Right lobe of liver (tissue), 6 donors: ENCODE measurements around the gene RGS2. TPM values are rescaled to one million over a fixed set of nuclear protein-coding genes. Genes with fewer than 3 reads are reported as not detected.

Experiments used
- ATAC-seq, 4 donors: fragments of 200-7000 bp; cut with Tn5 transposase; one replicate each; pipeline ENCODE4 v1.9.1; 2020; ENCODE audit warnings: mild to moderate bottlenecking in 4 of 4, moderate library complexity in 4 of 4
- DNase-seq, 3 donors: peaks; one replicate each; pipeline ENCODE4 v3.0.0-alpha.2; 2020
- H3K27ac ChIP-seq, 3 donors: fragments of 200-600 bp; one replicate each; pipeline ENCODE4 v1.8.0; 2022
- H3K27me3 ChIP-seq, 2 donors: fragments of 200-600 bp; one replicate each; pipeline ENCODE4 v1.8.0; 2022
- H3K36me3 ChIP-seq, 4 donors: fragments of 200-600 bp; sonication (generic) in 1 of 4; one replicate each; pipeline versions ENCODE4 v1.5.1 to v1.8.0; 2017 to 2022; ENCODE audit warnings: control low read depth in 1 of 4
- H3K4me1 ChIP-seq, 4 donors: fragments of 200-600 bp; sonication (generic) in 1 of 4; one replicate each; pipeline versions ENCODE4 v1.5.1 to v1.8.0; 2017 to 2022; ENCODE audit warnings: control low read depth in 1 of 4
- H3K4me3 ChIP-seq, 3 donors: fragments of 200-600 bp; one replicate each; pipeline ENCODE4 v1.8.0; 2022
- H3K9me3 ChIP-seq, 4 donors: fragments of 200-600 bp; sonication (generic) in 1 of 4; one replicate each; pipeline versions ENCODE4 v1.5.1 to v1.8.0; 2017 to 2022; ENCODE audit warnings: control low read depth in 1 of 4
- CTCF ChIP-seq, 4 donors: fragments of 200-600 bp in 3 of 4; fragments of 450-650 bp in 1 of 4; IDR thresholded peaks; one replicate each; pipeline versions ENCODE4 v1.5.1 to v1.8.0; 2016 to 2022; ENCODE audit warnings: antibody characterized with exemption in 4 of 4, mild to moderate bottlenecking in 2 of 4
- POLR2A ChIP-seq: fragments of 450-650 bp; IDR thresholded peaks from one replicate; pipeline ENCODE4 v1.6.1; 2017; ENCODE audit warnings: antibody characterized with exemption, mild to moderate bottlenecking
- WGBS: methylation state at CpG from one replicate; pipeline ENCODE4 v1.1.6; 2018; ENCODE audit warnings: low coverage, low lambda C conversion rate; ENCODE audit not compliant: insufficient coverage; ENCODE audit errors: missing lambda C conversion rate; 5-methylcytosine and 5-hydroxymethylcytosine counted together
- intact Hi-C, 2 donors: fragments of 100-400 bp; cut with DNase I; formaldehyde crosslinking; loops; one replicate each; pipeline versions ENCODE4 v1.11.2 to v1.14.1; 2022
- total RNA-seq, 6 experiments: library from RNA; depleted of rRNA in 2 of 6; stranded (reverse); fragments of >200 nt in 2 of 6; fragmentation: NEBNext Ultra II Directional in 3 of 6; extraction: Animal tissue kit (Norgen Biotek cat#: 25700) in 3 of 6; gene quantifications; one replicate each; pipeline versions ENCODE4 v1.1.0 to v1.2.4, GENCODE V29; 2016 to 2023
- donor health status: DM: no; HTN: yes; CAD: no.
- donor health status: DM: no; HTN: no; CAD: no.
- donor health status: DM: no; HTN: no; CAD: no.
- donor health status: DM: no; HTN: yes; CAD: no.
- donor health status: DM: no; HTN: yes; CAD: no.

The RGS2 gene
- total RNA-seq, 6 experiments from 2014 or later = 2.5 to 10.9 (median 5.2) TPM

GRCh38 chr1:192824511-192824910, 15.7 kb downstream of the RGS2 start:
- H3K36me3 ChIP-seq = no peaks in the 10 kb centered on the region
- no peaks in the 10 kb centered on the region for H3K4me1 ChIP-seq
- ATAC-seq = no peak
- 0% methylated on average over 1 of the region's 1 CpG for WGBS
- no peaks in the 10 kb centered on the region for H3K9me3 ChIP-seq
- H3K27me3 ChIP-seq = no peaks in the 10 kb centered on the region
- TF ChIP-seq CTCF (IDR thresholded peaks at IDR 0.05) (no peak), POLR2A (no peak)
- H3K4me3 ChIP-seq = no peak overlapping the region
- no peak overlapping the region for H3K27ac ChIP-seq
- intact Hi-C loops = no loop called here
- DNase-seq = no peak

DNA sequence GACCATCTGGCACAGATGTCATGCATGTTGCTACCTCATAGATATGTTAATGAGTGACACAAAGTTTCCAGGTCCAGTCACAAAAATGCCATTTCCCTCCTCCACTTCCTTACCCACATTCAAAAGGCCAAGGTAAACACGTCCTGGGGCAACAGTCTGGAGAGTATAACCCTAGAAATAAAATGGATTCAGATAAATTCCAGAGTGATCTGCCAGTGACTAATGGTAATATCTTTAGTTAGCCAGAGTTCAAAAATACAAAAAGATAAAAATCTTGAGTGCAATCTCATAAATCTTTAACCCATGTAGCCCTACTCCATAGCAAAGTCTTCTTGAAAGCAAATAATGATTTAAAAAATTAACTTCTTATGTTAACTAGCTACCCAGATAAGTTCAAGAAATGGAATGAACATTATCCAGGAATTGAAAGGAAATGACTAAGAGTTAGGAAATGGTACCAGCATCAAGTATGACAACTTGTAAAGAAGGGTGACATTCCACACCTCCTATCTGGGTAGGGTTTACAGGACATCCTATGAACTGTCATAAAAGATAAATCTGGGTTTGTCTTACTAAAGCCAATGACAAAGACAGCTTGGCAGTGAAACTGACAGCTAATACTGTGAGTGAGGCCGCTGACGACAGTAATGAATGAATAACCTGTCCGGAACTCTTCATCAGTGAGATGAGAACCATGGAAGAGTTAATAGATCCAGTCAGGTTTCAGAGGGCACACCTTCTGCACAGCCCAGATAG, 18.1 kb downstream of the RGS2 start:
- H3K36me3 ChIP-seq = no peaks in the 10 kb centered on the region
- H3K27me3 ChIP-seq = no peaks in the 10 kb centered on the region
- intact Hi-C loops = no loop called here
- H3K4me3 ChIP-seq = no peak overlapping the region
- no peaks in the 10 kb centered on the region for H3K9me3 ChIP-seq
- no peak for DNase-seq
- TF ChIP-seq POLR2A = no peak
- no peak for TF ChIP-seq CTCF (IDR thresholded peaks at IDR 0.05)
- ATAC-seq = peak in 1 of 4 donors; percentile 61
- H3K27ac ChIP-seq = no peak overlapping the region
- H3K4me1 ChIP-seq = no peaks in the 10 kb centered on the region
- WGBS = 39% methylated on average over 4 of the region's 4 CpGs

- WGBS = 44% methylated on average over 6 of the region's 6 CpGs
- no peaks in the 10 kb centered on the region for H3K9me3 ChIP-seq
- intact Hi-C loops = no loop called here
- ATAC-seq = no peak
- H3K27me3 ChIP-seq = no peaks in the 10 kb centered on the region
- no peak overlapping the region for H3K4me3 ChIP-seq
- no peaks in the 10 kb centered on the region for H3K36me3 ChIP-seq
- TF ChIP-seq POLR2A = no peak
- TF ChIP-seq CTCF (IDR thresholded peaks at IDR 0.05) = no peak
- DNase-seq = no peak
- H3K27ac ChIP-seq = no peak overlapping the region
- no peaks in the 10 kb centered on the region for H3K4me1 ChIP-seq
Observed at GRCh38 chr1:192830595-192831246, 21.9 kb downstream of the RGS2 start.

DNA sequence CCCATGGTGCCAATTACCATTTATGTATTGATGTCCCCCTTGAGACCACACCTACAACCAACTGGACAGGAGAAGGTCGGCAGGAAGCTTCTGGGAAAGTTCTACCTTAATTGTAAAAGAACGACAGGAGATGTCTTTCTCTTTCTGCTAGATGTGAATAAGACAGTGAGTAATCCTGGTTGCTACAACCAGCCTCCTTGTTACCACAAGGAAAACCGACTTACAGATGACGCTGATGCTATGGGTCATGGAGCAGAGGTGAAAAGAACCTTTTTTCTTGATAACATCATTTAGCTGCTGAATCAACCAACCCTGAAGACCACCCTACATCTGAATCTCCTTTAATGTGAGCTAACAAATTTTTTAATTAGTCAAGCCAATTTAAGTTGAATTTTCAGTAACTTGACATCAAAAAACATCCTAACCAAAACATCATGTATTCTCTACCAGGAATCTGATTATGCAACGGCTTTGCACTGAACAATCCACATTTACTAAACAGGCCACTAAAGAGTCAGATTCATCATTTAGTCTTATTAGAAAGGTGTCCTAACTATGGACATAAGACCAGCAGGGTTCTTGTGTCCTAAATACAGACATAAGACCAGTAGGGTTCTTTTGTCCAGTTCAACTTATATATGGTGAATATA, 23.0 kb downstream of the RGS2 start:
- no peaks in the 10 kb centered on the region for H3K36me3 ChIP-seq
- no peaks in the 10 kb centered on the region for H3K9me3 ChIP-seq
- no peak overlapping the region for H3K27ac ChIP-seq
- intact Hi-C loops = no loop called here
- TF ChIP-seq POLR2A = no peak
- TF ChIP-seq CTCF (IDR thresholded peaks at IDR 0.05) = no peak
- ATAC-seq (no peak), DNase-seq (no peak)
- WGBS = 74% methylated on average over 5 of the region's 5 CpGs
- no peaks in the 10 kb centered on the region for H3K4me1 ChIP-seq
- no peak overlapping the region for H3K4me3 ChIP-seq
- H3K27me3 ChIP-seq = no peaks in the 10 kb centered on the region
